Measurements from ENCODE around the gene MYBBP1A. TPM values are rescaled to one million over a fixed set of nuclear protein-coding genes. Genes with fewer than 3 reads are reported as not detected.

The MYBBP1A gene
- total and polyA plus RNA-seq, 2 of the 13 experiments (the other 11 are each of a cell fraction or from before 2014, with no cell fraction given), result 18.6 to 54.8 TPM

DNA sequence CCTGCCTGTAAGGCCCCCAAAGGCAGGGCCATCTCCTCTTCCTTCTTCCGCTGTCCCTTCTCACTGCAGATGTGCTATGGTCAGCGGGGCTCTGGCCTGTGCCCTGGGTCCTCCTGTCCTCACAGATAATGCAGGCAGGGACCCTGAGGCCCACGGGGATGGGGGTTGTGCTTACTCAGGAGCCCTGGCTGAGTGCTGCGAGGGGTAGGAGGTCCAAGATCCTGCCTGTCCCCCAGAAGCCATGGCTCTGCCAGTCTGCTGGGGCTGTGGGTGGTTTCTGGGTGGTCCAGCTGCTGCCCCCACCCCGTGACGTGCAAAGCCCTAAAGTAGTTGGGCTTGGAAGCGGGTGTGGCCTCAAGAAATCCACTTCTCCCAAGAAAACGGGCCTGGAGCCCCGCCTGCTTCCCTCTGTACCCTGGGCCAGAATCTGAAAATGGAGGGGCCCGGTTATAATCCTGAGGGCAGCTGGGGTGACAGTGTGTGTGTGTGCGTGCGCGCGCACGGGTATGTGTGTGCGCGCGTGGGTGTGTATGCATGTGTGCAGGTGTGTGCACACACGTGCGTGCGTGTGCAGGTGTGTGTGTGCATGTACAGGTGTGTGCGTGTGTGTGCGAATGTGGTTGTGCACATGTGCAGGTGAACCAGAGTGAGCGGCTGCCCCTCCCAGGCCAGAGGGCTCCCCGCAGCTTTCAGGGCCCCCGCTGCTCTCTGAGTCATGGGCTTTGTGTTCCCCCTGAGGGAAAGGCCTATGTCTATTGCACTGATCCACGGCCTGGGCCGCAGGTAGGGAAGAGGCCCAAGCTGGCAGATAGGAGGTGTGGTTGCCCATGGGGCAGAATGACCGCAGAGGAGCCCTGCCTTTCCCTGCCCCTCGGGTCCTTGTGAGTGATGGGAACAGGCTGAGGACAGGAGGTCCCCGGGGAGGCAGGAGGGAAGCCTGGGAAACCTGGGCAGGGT, 42.8 kb downstream of the MYBBP1A start:
- ChIA-PET POLR2A (no interaction called here), CTCF (ENCODE audit: low intra/inter-chr PET ratio, low total read pairs) (no interaction called here)
- FAIRE-seq (no peak), DNase-seq (ENCODE audit: low spot score) (no peak), ATAC-seq (no peak)
- TF ChIP-seq ZNF333 (CRISPR knock-in tag; IDR thresholded peaks at IDR 0.05; ENCODE audit: borderline replicate concordance), result no peak
- TF ChIP-seq ZNF775 (CRISPR knock-in tag; IDR thresholded peaks at IDR 0.05; ENCODE audit: borderline replicate concordance), result no peak
- TF ChIP-seq, protein P1, sequence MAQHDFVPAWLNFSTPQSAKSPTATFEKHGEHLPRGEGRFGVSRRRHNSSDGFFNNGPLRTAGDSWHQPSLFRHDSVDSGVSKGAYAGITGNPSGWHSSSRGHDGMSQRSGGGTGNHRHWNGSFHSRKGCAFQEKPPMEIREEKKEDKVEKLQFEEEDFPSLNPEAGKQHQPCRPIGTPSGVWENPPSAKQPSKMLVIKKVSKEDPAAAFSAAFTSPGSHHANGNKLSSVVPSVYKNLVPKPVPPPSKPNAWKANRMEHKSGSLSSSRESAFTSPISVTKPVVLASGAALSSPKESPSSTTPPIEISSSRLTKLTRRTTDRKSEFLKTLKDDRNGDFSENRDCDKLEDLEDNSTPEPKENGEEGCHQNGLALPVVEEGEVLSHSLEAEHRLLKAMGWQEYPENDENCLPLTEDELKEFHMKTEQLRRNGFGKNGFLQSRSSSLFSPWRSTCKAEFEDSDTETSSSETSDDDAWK (CRISPR knock-in tag; IDR thresholded peaks at IDR 0.05), result no peak
- TF ChIP-seq, protein P2, sequence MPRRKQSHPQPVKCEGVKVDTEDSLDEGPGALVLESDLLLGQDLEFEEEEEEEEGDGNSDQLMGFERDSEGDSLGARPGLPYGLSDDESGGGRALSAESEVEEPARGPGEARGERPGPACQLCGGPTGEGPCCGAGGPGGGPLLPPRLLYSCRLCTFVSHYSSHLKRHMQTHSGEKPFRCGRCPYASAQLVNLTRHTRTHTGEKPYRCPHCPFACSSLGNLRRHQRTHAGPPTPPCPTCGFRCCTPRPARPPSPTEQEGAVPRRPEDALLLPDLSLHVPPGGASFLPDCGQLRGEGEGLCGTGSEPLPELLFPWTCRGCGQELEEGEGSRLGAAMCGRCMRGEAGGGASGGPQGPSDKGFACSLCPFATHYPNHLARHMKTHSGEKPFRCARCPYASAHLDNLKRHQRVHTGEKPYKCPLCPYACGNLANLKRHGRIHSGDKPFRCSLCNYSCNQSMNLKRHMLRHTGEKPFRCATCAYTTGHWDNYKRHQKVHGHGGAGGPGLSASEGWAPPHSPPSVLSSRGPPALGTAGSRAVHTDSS (CRISPR knock-in tag; conservative IDR thresholded peaks at IDR 0.05), result no peak
- TF ChIP-seq ZNF3 (CRISPR knock-in tag; IDR thresholded peaks at IDR 0.05), result no peak
- TF ChIP-seq HOXA9 (CRISPR knock-in tag; IDR thresholded peaks at IDR 0.05; ENCODE audit: borderline replicate concordance), result no peak
- TF ChIP-seq, protein P3, sequence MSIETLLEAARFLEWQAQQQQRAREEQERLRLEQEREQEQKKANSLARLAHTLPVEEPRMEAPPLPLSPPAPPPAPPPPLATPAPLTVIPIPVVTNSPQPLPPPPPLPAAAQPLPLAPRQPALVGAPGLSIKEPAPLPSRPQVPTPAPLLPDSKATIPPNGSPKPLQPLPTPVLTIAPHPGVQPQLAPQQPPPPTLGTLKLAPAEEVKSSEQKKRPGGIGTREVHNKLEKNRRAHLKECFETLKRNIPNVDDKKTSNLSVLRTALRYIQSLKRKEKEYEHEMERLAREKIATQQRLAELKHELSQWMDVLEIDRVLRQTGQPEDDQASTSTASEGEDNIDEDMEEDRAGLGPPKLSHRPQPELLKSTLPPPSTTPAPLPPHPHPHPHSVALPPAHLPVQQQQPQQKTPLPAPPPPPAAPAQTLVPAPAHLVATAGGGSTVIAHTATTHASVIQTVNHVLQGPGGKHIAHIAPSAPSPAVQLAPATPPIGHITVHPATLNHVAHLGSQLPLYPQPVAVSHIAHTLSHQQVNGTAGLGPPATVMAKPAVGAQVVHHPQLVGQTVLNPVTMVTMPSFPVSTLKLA (IDR thresholded peaks at IDR 0.05), result peak; percentile 69
- TF ChIP-seq JUN (CRISPR knock-in tag; IDR thresholded peaks at IDR 0.05), result no peak
- no peak for TF ChIP-seq ZMYM3 (CRISPR knock-in tag; IDR thresholded peaks at IDR 0.05)
- in situ Hi-C loops (cut with HindIII; ENCODE audit: extremely low pct_ligation_motif_present, low pct_unique_long_range_greater_than_20kb), result loop anchor here (5.0 kb wide), 1 partner anchor 90 kb away; no protein-coding TSS in a partner anchor
- Histone ChIP-seq H3K9me3 (ENCODE audit: low read length) (no peaks in the 10 kb centered on the region), H3K27ac (ENCODE audit: extremely low read length, insufficient read depth, low read length) (no peak overlapping the region), H3K4me3 (replicated peaks in 1 of 3; ENCODE audit: insufficient read depth in 1 of 3, low read depth in 2 of 3, low read length in 3 of 3) (no peak overlapping the region), H3K27me3 (ENCODE audit: control insufficient read depth in 1 of 2, insufficient read depth in 2 of 2, low read length in 2 of 2) (peaks cover 10 to 67% of the 10 kb centered on the region in 2 experiments), H2AFZ (ENCODE audit: low read length) (no peak overlapping the region), H3K4me1 (ENCODE audit: insufficient read depth, low read length) (no peaks in the 10 kb centered on the region), H4K20me1 (ENCODE audit: insufficient read depth, low read length) (no peaks in the 10 kb centered on the region), H3K79me2 (ENCODE audit: insufficient read depth, low read length) (no peaks in the 10 kb centered on the region), H3K36me3 (replicated peaks in 1 of 2; ENCODE audit: control insufficient read depth in 1 of 2, insufficient read depth in 2 of 2, low read length in 2 of 2) (no peaks in the 10 kb centered on the region), H3K4me2 (ENCODE audit: low read depth, low read length) (no peak overlapping the region), H3K9ac (ENCODE audit: insufficient read depth, low read depth, low read length) (no peak overlapping the region)
- intact Hi-C loops (cut with micrococcal nuclease; ENCODE audit: unreplicated experiment), result no loop called here
- no TSS peak for BruUV-seq (replicated peaks)
- 69% methylated on average over 20 of the region's 31 CpGs for WGBS (ENCODE audit: low lambda C conversion rate)
